CD4-positive, alpha-beta T cell treated with Interleukin-21 for 1 hour (primary cell): Measurements from ENCODE around the gene STX8.
"Not testable (repeated sequence)": the region's sequence is repeated elsewhere in the genome, so short reads cannot be mapped to it uniquely, and the experiment has no call there.

Source experiments
- DNase-seq: peaks from one replicate; pipeline ENCODE4 v3.0.0-alpha.2; 2020

STX8 gene, protein sequence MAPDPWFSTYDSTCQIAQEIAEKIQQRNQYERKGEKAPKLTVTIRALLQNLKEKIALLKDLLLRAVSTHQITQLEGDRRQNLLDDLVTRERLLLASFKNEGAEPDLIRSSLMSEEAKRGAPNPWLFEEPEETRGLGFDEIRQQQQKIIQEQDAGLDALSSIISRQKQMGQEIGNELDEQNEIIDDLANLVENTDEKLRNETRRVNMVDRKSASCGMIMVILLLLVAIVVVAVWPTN

DNA sequence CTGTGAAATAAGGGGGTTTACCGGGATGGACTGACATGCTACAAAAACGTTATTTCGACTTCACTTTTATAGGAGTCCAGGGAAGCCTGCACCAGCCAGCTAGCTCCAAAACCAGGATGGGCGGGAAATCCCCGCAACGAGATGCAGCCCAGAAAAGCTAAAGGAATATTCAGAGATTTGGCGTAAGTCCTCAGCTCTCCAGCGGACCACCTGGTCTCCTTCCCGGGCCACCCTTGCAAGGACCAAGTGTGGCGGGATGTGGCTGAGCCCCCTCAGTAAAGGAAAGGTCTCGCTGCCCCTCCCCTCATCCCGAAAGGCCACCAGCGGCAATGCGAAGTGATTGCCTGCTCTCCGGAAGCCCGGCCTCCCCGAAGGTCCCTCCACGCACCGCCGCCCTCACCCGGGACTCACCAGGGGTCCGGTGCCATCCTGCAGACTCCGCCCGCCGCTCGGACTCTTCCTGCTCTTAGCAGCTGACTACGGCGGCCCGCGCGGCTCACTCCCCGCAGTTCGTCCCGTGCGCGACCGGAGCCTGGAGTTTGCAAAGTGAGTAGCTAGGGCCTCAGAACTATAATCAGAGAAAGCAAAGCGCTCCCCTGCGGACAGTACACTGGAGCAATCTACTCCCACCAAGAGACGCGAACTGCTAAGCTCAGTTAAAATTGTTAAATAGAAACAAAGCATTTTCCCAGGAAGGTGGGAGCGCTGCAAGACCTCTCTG lies at the start of gene STX8:
STX8 (minus strand) TSS at position 440 of the 721 bp plus-strand sequence; CDS start at position 428, 12 bp downstream.
- peak; percentile 81 for DNase-seq

DNA sequence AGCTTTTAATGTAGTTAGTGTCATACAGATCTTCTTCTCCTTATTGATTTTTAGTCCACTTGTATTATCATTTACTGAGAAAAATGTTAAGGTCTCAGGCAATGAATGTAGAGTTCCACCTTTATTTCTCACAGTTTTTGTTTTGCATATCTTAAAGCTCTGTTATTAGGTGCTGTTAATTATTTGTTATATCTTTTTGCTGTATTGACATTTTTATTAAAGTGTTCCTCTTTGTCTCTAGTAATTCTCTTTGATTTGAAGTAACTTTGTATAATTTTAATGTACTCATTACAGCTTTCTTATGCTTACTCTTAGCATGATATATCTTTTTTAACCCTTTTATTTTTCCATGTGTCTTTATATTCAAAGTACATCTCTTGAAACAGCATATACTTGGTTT lies 47.3 kb upstream of the STX8 start:
- DNase-seq, result no peak

DNA sequence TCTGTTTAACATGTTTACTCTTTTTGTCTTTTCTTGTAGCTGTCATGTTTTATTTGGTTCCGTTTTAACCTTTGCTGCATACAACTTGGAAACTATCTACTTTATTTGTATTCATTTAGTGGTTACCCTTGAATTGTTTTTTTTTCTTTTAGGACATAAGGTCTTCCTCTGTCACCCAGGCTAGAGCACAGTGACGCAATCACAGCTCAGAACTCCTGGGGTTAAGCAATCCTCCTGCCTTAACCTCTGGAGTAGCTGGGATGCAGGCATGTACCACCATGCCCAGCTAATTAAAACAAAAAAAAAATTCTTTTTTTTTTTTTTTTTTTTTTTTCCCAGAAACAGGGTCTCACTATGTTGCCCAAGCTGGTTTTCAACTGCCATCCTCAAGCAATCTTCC lies 39.9 kb upstream of the STX8 start:
- no peak for DNase-seq

DNA sequence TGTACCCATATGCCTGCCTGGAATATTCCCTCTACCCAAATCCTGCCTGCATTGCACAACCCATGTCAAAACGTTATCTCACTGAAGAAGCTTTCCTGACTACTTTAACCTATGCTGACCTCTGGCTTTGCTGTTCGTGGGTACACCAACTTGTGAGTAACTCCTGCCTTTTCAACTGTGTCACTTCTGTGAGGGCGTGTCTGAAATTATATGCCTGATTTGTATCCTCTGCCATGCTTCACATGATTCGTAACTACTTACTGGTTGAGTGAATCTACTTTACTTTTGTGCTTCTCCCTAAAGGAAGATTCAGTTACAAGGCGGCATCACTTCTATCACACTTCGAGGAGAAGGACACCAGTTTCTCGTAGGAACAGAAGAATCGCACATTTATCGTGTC lies 36.4 kb upstream of the STX8 start:
- DNase-seq, result no peak

DNA sequence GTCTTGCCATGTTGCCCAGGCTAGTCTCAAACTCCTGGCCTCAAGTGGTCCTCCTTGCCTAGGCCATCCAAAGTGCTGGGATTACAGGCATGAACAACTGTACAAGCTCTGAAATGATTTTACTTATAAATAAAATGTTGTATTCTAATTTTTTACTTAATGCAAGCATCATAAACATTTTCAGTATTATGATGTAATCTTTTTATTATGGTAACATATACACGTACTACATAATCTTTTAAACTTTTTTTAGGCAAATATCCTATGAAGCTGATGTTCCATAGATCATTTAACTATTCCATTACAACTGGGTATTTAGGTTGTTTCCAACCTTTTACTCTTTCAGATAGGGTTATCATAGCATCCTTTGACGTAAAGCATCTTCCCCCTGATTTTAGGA lies 35.9 kb upstream of the STX8 start:
- no peak for DNase-seq

DNA sequence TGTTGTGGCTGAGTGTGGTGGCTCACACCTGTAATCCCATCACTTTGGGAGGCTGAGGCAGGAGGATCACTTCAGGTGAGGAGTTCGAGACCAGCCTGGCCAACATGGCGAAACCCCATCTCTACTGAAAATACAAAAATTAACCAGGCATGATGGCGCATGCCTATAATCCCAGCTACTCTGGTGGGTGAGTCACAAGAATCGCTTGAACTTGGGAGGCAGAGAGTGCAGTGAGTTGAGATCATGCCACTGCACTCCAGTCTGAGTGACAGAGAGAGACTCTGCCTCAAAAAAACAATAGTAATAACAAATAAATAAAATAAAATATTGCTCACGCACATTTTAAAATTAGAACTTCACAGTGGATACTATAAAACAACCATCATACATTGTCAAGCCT lies 31.4 kb upstream of the STX8 start:
- not testable (repeated sequence) for DNase-seq

DNA sequence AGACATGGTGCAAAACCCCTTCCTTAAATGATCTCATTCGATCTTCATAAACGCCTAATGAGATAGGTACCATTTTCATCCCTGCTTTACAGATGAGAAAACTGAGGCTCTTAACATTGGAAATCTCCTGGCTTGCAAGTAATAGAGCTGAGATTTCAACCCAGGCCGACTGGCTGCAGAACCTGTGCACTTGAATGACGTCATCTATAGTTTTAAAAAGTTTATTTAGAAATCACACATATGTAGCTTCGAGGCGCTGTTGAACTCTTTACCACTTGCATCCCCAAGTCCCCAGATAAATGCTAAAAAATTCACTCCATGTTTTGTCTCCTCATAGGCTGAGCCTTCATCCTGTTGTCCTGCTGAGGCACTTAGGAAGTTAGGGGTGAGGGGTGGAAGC lies 30.8 kb upstream of the STX8 start:
- DNase-seq, result no peak

DNA sequence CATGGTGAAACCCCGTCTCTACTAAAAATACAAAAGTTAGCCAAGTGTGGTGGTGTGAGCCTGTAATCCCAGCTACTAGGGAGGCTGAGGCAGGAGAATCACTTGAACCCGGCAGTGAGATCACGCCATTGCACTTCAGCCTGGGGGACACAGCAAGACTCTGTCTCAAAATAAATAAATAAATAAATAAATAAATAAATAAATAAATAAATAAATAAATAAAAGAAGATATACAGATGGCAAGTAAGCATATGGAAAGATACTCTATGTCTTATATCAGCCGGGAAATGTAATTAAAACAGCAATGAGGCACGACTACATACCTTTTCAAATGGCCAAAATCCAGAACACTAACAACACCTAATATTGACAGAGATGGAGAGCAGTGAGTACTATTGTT lies 29.0 kb upstream of the STX8 start:
- DNase-seq, result not testable (repeated sequence)

DNA sequence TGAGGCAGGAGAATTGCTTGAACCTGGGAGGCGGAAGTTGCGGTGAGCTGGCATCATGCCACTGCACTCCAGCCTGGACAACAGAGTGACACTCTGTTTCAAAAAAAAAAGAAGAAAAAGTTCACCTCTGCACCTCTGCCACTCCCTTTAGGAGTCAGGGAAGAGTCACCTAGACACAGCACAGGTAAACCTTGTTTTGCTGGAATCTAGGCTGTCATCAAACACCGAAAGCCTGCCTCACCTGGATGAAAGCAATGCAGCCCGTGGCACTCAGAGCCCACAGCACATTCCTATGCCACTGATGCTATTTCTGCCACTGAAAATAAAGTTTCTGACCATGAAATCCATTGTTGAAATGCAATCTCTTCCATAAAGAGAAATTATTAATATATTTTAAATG lies 23.0 kb upstream of the STX8 start:
- no peak for DNase-seq

DNA sequence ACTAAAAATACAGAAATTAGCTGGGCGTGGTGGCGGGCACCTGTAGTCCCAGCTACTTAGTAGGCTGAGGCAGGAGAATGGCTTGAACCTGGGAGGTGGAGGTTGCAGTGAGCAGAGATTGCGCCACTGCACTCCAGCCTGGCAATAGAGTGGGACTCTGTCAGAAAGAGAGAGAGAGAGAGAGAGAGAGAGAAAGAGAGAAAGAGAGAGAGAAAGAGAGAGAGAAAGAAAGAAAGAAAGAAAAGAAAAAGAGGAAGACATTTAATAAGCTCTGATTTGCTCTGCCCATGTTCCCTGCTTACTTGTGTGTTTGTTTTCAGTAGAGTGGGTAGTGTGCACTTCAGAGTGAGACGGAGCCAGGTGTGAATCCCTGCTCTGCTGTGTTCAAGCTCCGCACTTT lies 22.0 kb upstream of the STX8 start:
- not testable (repeated sequence) for DNase-seq

DNA sequence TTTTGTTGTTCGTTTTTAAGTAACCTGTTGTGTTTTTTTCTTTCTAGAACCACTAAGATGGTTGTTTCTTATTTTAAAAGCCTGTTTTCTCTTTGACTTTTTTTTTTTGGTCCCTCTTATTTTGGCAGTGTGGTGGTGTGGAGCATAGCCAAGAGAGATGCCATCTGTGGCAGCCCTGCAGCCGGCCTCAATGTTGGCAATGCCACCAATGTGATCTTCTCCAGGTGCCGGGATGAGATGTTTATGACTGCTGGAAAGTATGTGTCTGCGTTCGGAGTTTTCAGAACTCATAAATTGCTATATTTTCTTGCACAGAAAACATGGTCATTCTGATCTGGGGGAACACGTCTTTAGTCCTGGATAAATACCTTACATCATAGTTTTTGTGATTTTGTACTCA lies 18.4 kb upstream of the STX8 start:
- DNase-seq, result no peak

DNA sequence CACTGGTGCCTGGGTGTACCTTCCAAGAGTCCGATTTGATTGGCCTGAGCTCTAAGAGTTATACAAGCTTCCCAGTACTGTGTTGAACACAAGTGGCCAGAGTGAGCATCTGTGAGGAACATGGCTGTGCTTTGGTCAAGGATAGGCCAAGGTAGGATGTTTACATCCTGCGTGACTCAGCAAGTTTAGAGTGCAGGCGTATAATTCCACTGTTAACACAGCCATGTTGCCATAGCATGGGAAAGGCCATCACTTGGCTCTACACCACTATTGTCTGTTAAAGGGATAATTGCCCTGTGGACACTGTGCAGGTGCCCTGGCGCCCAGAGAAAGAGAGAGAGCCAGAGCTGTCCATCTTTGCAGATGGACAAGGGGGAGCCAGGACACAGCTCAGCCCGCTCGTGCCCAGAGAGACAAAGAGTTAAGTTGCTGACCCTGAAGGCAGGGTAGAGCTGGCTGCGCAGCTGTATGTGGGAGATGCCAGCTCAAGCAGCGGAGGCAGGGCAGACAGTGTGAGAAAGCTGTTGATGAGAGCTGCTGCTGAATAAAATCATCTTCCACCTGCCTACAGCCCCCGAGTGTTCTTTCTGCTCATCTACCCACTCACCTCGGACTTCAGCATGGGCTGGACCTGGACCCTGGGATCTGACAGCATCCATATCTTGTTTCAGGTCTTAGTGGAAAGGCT lies 12.5 kb upstream of the STX8 start:
- no peak for DNase-seq

DNA sequence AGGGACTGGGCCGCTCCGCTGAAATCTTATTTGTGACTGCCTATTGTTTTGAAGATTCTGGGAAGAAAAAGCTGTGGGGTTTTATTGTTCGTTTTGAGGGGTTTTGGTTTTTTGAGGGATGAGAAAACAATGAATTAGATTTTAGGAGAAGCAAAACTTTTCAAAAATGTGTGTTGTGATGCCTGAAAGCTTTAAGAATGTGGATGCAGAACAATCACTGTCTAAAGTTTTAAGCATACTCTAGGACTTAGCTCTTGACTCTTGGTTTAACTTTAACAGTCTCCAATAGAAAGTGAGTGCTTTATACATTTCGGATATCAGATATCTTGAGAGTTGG lies 1.7 kb upstream of the STX8 start:
- no peak for DNase-seq

DNA sequence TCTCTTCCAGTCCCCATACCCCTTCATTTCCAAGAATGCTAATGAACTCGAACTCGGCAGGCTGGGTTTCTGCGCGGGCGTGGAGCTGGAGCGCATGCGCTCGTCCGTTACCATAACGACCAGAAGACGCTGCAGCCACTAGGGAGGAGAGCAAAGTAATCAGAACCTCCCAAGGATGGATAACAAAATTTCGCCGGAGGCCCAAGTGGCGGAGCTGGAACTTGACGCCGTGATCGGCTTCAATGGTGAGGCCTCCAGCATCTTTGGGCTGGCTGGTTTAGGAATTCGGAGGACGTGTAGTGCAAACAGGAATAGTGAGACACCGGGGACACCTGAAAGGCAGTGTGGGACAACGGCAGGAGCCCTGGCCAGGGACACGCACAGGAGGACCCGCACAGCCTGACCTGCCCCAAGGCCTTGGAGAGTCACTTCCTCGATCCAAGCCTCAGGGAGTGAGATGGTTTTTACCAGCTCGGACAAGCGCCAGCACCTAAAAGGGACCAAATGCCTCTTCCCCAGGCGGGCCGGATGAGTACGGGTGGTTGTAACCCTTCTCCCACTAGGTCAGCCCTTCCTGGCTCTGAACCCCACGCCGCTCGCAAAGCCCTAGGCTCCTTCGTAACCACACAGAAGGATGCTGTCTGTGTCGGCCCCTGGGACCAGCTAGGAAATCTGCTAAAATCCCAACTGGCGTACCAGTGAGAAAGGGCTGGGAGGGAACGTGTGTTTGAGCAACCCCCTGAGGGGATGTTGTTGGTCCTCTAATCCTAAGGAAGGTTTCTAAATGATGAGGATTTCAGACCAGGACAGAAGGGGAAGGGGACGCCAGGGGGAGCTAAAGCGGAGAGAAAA lies 1.1 kb upstream of the STX8 start, which contains the start of gene CFAP52:
CFAP52 (plus strand) TSS at position 122 of the 852 bp plus-strand sequence; CDS start at position 176, 54 bp downstream.
- DNase-seq, result peak; percentile 82

DNA sequence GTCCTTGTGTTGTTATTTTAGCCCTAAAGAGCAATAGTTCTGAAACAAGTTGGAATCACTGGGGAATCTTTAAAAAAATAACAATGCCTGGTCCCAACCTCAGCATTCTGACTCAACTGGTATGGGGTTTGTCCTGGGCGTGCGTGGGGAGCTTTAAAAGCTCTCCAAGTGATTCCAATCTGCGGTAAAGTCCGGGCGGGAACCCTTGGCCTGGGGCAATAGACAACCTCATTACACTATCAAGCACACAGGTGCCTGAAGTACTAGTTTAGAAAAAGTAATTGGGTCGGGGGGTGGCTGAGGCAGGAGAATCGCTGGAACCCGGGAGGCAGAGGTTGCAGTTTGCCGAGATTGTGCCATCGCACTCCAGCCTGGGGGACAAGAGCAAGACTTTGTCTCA lies 4.4 kb downstream of the STX8 start:
- DNase-seq, result no peak

DNA sequence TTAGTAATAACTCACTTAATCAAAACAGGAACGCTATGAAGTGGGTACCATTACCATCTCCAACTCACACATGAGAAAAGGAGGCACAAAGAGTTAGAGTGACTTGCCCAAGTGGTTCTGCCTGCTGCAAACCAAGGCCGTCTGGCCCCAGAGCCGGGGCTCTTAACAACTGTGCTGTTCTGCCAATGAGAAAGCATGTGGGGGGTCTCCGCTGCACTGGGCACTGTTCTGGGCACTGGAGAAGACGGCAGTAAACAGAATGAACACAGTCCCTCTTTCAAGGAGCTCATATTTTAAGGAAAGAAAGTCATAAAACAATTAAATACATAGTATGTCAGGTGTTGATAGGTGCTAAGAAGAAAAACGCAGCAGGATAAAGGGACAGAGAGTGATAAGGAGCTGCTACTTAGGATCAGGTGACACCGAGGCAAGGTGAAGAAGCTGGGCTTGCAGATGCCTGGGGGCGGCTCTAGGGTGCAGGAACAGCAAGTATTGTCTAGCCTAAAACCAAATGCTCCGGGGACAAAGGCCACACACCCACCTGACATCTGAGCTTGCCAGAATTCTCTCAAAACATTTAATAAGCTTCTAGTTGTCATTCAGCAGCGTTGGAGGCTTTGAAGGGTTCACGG lies 6.5 kb downstream of the STX8 start:
- DNase-seq, result no peak

DNA sequence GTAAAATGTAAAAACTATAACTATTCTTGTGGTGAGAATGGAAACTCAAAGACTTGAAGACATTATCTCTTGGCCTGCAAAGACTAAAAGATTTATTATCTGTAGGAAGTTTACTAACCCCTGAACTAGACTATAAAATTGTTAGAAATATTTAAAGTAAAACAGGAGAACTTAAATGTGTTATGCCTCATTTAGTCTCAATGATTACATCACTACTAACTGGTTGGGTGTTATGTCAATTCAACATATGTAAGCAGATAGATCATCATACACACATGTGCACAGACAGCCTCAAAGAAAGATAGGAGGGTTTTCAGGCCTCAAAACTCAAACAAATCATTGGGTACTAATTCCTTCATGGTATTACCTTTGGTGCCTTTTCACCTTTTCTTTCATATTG lies 7.6 kb downstream of the STX8 start:
- no peak for DNase-seq

DNA sequence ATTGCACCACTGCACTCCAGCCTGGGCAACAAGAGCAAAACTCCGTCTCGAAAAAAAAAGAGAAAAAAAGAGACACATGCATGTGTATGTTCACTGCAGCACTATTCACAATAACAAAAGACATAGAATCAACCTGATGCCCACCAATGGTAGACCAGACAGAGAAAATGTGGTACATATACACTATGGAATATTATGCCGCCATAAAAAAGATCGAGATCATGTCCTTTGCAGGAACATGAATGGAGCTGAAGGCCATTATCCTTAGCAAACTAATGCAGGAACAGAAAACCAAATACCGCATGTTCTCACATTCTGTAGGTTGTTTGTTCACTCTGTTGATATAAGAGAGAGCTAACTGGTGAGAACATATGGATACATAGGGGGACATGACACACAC lies 8.9 kb downstream of the STX8 start:
- DNase-seq, result not testable (repeated sequence)

DNA sequence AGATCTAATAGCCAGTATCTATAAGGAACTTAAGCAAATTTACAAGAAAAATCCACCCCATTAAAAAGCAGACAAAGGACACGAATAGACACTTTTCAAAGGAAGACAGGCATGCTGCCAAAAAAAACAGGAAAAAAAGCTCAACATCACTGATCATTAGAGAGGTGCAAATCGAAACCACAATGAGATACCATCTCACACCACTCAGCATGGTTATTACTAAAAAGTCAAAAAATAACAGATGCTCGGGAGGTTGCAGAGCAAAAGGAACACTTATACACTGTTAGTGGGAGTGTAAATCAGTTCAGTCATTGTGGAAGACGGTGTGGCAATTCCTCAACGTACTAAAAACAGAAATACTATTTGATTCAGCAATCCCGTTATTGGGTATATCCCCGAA lies 9.6 kb downstream of the STX8 start:
- DNase-seq, result peak; percentile 32

DNA sequence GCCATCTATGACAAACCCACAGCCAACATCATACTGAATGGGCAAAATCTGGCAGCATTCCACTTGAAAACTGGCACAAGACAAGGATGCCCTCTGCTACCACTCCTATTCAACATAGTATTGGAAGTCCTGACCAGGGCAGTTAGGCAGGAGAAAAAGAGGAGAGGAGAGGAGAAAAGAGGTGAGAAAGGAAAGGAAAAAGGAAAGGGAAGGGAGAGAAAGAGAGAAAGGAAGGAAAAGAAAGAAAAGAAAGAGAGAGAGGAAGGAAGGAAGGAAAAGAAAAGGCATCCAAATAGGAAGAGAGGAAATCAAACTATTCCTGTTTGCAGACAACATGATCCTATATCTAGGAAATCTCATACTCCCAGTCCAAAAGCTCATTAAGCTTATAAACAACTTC lies 11.5 kb downstream of the STX8 start:
- DNase-seq, result no peak

DNA sequence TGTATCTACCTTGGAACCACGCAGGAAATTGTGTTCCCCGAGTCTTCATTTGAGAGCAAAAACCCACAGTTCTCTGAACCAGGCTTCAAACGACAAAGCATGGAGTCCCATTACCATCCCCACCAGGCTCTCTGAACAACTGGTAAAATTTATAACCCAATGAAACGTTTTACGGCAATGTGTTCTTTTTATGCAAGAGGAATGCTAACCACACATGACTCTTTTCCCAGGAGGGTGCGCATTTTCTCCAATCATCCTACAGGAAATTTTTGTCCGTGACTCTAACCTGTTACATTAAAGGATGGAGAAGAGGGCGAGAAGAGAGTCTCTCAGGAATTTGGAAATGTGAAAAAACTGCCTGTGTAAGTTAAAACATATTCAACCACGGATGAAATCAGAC lies 17.8 kb downstream of the STX8 start:
- no peak for DNase-seq

DNA sequence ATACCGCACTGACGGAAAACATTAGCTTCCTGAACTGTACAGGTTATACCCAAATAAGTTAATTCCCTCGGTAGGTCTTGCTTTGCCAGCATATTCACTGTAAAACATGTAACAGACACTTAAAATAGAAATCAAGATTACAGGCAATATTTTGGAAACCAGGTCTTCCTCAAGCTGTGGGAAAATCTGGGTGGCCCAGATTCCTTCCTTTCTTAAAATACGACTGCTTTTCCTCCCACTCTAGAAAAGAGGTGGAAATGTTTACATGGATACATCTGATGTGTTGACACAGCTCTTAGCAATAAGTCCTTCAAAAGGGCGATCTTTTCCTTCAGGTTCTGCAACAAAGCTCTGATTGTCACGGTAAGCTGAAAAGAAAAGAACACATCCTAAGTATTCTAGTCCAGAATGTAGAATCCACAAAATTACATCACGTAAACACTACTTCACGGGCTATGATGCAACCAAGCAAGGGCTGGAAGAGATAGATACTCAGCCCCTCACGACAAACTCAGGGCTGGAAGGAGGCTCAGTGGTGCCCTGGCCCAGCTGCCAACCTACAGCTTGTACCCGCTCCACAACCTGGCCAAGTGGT lies 18.4 kb downstream of the STX8 start:
- DNase-seq, result no peak
